Measurements from ENCODE around the gene UGT2A2.

DNA sequence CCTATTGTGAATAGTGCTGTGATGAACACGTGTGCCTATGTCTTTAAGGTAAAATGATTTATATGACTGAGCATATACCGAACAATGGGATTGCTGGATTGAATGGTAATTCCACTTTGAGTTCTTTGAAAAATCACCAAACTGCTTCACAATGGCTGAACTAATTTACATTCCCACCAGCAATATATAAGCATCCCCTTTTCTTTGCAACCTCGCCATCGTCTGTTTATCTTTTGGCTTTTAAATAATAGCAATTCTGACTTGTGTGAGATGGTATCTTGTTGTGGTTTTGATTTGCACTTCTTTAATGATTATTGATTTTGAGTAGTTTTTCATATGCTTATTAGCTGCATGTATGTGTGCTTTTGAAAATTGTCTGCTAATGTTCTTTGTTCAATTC, 45.4 kb upstream of the UGT2A2 start:
- TF ChIP-seq EZH2 (IDR thresholded peaks at IDR 0.05; ENCODE audit: borderline replicate concordance, low read length): no peak
- TF ChIP-seq, protein P1, sequence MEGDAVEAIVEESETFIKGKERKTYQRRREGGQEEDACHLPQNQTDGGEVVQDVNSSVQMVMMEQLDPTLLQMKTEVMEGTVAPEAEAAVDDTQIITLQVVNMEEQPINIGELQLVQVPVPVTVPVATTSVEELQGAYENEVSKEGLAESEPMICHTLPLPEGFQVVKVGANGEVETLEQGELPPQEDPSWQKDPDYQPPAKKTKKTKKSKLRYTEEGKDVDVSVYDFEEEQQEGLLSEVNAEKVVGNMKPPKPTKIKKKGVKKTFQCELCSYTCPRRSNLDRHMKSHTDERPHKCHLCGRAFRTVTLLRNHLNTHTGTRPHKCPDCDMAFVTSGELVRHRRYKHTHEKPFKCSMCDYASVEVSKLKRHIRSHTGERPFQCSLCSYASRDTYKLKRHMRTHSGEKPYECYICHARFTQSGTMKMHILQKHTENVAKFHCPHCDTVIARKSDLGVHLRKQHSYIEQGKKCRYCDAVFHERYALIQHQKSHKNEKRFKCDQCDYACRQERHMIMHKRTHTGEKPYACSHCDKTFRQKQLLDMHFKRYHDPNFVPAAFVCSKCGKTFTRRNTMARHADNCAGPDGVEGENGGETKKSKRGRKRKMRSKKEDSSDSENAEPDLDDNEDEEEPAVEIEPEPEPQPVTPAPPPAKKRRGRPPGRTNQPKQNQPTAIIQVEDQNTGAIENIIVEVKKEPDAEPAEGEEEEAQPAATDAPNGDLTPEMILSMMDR (IDR thresholded peaks at IDR 0.05; ENCODE audit: low read length): no peak

All from OCI-LY1 (cell line).